GM12878 (cell line): ENCODE results near the gene APOE. TPM values are rescaled to one million over a fixed set of nuclear protein-coding genes. Genes with fewer than 3 reads are reported as not detected.

Experiments used
- ATAC-seq: fragments of 200-7000 bp; cut with Tn5 transposase; 3 replicates; pipeline ENCODE4 v1.9.1; 2020; ENCODE audit warnings: mild to moderate bottlenecking, moderate library complexity
- BruUV-seq: library from RNA; stranded (reverse); fragments of 400-500 nt; replicated peaks from 2 replicates; lab custom pipeline; 2021; lab: Mats Ljungman, UMichigan
- CTCF ChIA-PET: fragments of 300-600 bp; sonication (Branson Sonifier 250); formaldehyde crosslinking; extraction: SDS; loops from one replicate; lab custom pipeline; 2021; ENCODE audit warnings: inconsistent platforms; lab: Yijun Ruan, JAX
- POLR2A ChIA-PET: fragments of 350-600 bp; formaldehyde crosslinking; extraction: SDS; loops from one replicate; lab custom pipeline; 2021; ENCODE audit warnings: inconsistent platforms; lab: Charles Lee
- RAD21 ChIA-PET: fragments of 300-600 bp; sonication (Branson Sonifier 250); formaldehyde crosslinking; loops from one replicate; lab custom pipeline; 2023; ENCODE audit warnings: antibody characterized with exemption; ENCODE audit not compliant: unreplicated experiment; lab: Charles Lee
- SMC1A ChIA-PET: fragments of 300-600 bp; sonication (Branson Sonifier 250); formaldehyde crosslinking; loops from one replicate; lab custom pipeline; 2023; ENCODE audit not compliant: unreplicated experiment, uncharacterized antibody; lab: Charles Lee
- DNase-seq: peaks from one replicate; pipeline ENCODE4 v3.0.0-alpha.2; 2011; ENCODE audit warnings: low read depth, low spot score
- FAIRE-seq: peaks from 3 replicates; lab custom pipeline; 2011; peaks lifted over from hg19 to GRCh38; lab: Jason Lieb, UNC
- H2AFZ ChIP-seq: 2 replicates; pipeline ENCODE4 v1.6.0; 2011; ENCODE audit warnings: low read depth, low read length, control low read depth; ENCODE audit not compliant: control insufficient read depth
- H3K27ac ChIP-seq: 2 replicates; pipeline ENCODE4 v1.5.1; 2011; ENCODE audit warnings: control low read depth; ENCODE audit not compliant: control insufficient read depth, insufficient read depth
- H3K27me3 ChIP-seq, 2 experiments: replicated peaks in 1 of 2; 2 replicates each; pipeline versions ENCODE4 v1.6.0 to v1.6.1; 2011; ENCODE audit warnings: low read length in 1 of 2; ENCODE audit not compliant: control insufficient read depth in 2 of 2, insufficient read depth in 2 of 2
- H3K36me3 ChIP-seq, 2 experiments: 2 replicates each; pipeline ENCODE4 v1.5.1; 2011; ENCODE audit warnings: low read length in 1 of 2; ENCODE audit not compliant: control insufficient read depth in 2 of 2, insufficient read depth in 2 of 2
- H3K4me1 ChIP-seq: 2 replicates; pipeline ENCODE4 v1.6.1; 2011; ENCODE audit warnings: mild to moderate bottlenecking, low read length, moderate library complexity, mixed read lengths; ENCODE audit not compliant: control insufficient read depth, insufficient read depth
- H3K4me2 ChIP-seq: 2 replicates; pipeline ENCODE4 v1.6.0; 2011; ENCODE audit warnings: control low read depth; ENCODE audit not compliant: control insufficient read depth, insufficient read depth
- H3K4me3 ChIP-seq: fragments of 200-600 bp; sonication (generic); 2 replicates; pipeline ENCODE4 v1.5.1; 2016
- H3K79me2 ChIP-seq: 2 replicates; pipeline ENCODE4 v1.6.0; 2011; ENCODE audit warnings: low read length; ENCODE audit not compliant: control insufficient read depth, insufficient read depth
- H3K9ac ChIP-seq: 2 replicates; pipeline ENCODE4 v1.8.0; 2011; ENCODE audit warnings: low read length, control low read depth, mixed read lengths; ENCODE audit not compliant: control insufficient read depth, insufficient read depth
- H3K9me3 ChIP-seq: replicated peaks from 3 replicates; pipeline ENCODE4 v1.5.1; 2011; ENCODE audit warnings: mild to moderate bottlenecking, low read length; ENCODE audit not compliant: control insufficient read depth, insufficient read depth
- H4K20me1 ChIP-seq: 2 replicates; pipeline ENCODE4 v1.6.0; 2011; ENCODE audit not compliant: control insufficient read depth, insufficient read depth
- ATF2 ChIP-seq: IDR thresholded peaks from 2 replicates; pipeline ENCODE4 v1.6.1; 2012; ENCODE audit warnings: low read length, inconsistent platforms
- CHD4 ChIP-seq: fragments of 200-600 bp; sonication (generic); IDR thresholded peaks from 2 replicates; pipeline ENCODE4 v1.6.1; 2016; ENCODE audit warnings: mild to moderate bottlenecking
- CTCF ChIP-seq, 3 experiments: IDR thresholded peaks in 2 of 3; conservative IDR thresholded peaks in 1 of 3; 2 replicates each; pipeline ENCODE4 v1.5.1; 2011; ENCODE audit warnings: low read depth in 3 of 3, low read length in 3 of 3, mild to moderate bottlenecking in 3 of 3, control low read depth in 2 of 3, moderate library complexity in 2 of 3, inconsistent platforms in 1 of 3, mixed read lengths in 1 of 3; ENCODE audit not compliant: control insufficient read depth in 2 of 3, insufficient read depth in 1 of 3; ENCODE audit errors: extremely low read depth in 1 of 3
- LARP7 ChIP-seq: fragments of 450-650 bp; IDR thresholded peaks from 2 replicates; pipeline ENCODE4 v1.6.1; 2017; ENCODE audit warnings: mild to moderate bottlenecking
- NFYB ChIP-seq: IDR thresholded peaks from 2 replicates; pipeline ENCODE4 v1.6.1; 2011; ENCODE audit warnings: low read depth, mild to moderate bottlenecking, low read length, improper control_type of control experiment, moderate library complexity; ENCODE audit not compliant: insufficient read depth
- RAD21 ChIP-seq: IDR thresholded peaks from 2 replicates; pipeline ENCODE4 v1.6.1; 2011; ENCODE audit warnings: mild to moderate bottlenecking, low read depth, low read length, moderate library complexity; ENCODE audit not compliant: insufficient read depth
- RB1 ChIP-seq: fragments of 450-650 bp; formaldehyde crosslinking; IDR thresholded peaks from 2 replicates; pipeline ENCODE4 v1.6.1; 2017; ENCODE audit warnings: mild to moderate bottlenecking, borderline replicate concordance
- SMC3 ChIP-seq: IDR thresholded peaks from 2 replicates; pipeline ENCODE4 v1.6.1; 2011; ENCODE audit warnings: low read length, improper control_type of control experiment, borderline replicate concordance
- YY1 ChIP-seq: IDR thresholded peaks from 2 replicates; pipeline ENCODE4 v1.6.1; 2011; ENCODE audit warnings: low read depth, mild to moderate bottlenecking, low read length
- ZBED1 ChIP-seq: IDR thresholded peaks from 2 replicates; pipeline ENCODE4 v1.6.1; 2016; ENCODE audit warnings: borderline replicate concordance
- WGBS: methylation state at CpG from one replicate; pipeline ENCODE4 v1.1.6; 2016; ENCODE audit warnings: low lambda C conversion rate; ENCODE audit not compliant: insufficient replicate concordance, insufficient coverage; ENCODE audit errors: missing lambda C conversion rate; 5-methylcytosine and 5-hydroxymethylcytosine counted together
- in situ Hi-C: fragments of 300-500 bp; cut with MboI; formaldehyde crosslinking; loops from 9 replicates; pipeline ENCODE4 v1.14.3; 2018; ENCODE audit warnings: mixed read lengths
- intact Hi-C: fragments of 100-400 bp; cut with micrococcal nuclease; formaldehyde crosslinking; loops from one replicate; pipeline ENCODE4 v1.14.2; 2022; ENCODE audit not compliant: unreplicated experiment
- polyA plus RNA-seq, 11 experiments: library from polyadenylated mRNA; depleted of rRNA in 4 of 11; unstranded in 6 of 11; stranded (reverse) in 5 of 11; fragments of >200 nt; fragmentation: Nextera tagmentation in 4 of 11; fragmentation: Illumina TruSeq in 1 of 11; extraction: Ambion mirVana in 4 of 11; extraction: Trizol in 1 of 11; gene quantifications; 1 replicate in 1 of 11; 2 replicates in 10 of 11; pipeline versions ENCODE4 v1.2.1 to v1.2.3, GENCODE V29; 2011 to 2016; ENCODE audit warnings: inconsistent platforms in 2 of 11, missing spikeins in 2 of 11, low read depth in 1 of 11
- total RNA-seq, 4 experiments: library from RNA; depleted of rRNA in 3 of 4; stranded (reverse); fragments of >200 nt in 3 of 4; fragmentation: Illumina TruSeq in 1 of 4; extraction: Trizol in 1 of 4; gene quantifications; 2 replicates each; pipeline versions ENCODE4 v1.2.1 to v1.2.3, GENCODE V29; 2013 to 2021

The APOE gene
- total and polyA plus RNA-seq, 10 of the 15 experiments (the other 5 are each of a cell fraction or from before 2014, with no cell fraction given), result 0.22 to 3.7 (median 0.44) TPM; not detected in 4

GRCh38 chr19:44951179-44952159 is 45.9 kb downstream of the APOE start:
- Histone ChIP-seq H3K36me3 (no peaks in the 10 kb centered on the region), H3K79me2 (peaks cover 22% of the 10 kb centered on the region), H3K4me3 (no peak overlapping the region), H3K27me3 (no peaks in the 10 kb centered on the region), H4K20me1 (no peaks in the 10 kb centered on the region), H3K9me3 (no peaks in the 10 kb centered on the region), H3K4me2 (no peak overlapping the region), H2AFZ (no peak overlapping the region), H3K9ac (no peak overlapping the region), H3K4me1 (peaks cover 6% of the 10 kb centered on the region), H3K27ac (no peak overlapping the region)
- ATAC-seq (peak; percentile 33), DNase-seq (no peak), FAIRE-seq (no peak)
- intact Hi-C loops (loop anchor here (2.0 kb wide), 1 partner anchor 49 kb away; no protein-coding TSS in a partner anchor), in situ Hi-C loops (loop anchor here (10.0 kb wide), 1 partner anchor 47 kb away; the partner anchor contains the start of gene APOE)
- RAD21 ChIA-PET, result interaction anchor here (0.7 to 1.4 kb wide), 7 partner anchors 8 to 381 kb away, joined by 3 to 5 read pairs (median 3); partner anchors contain the start of gene BLOC1S3
- SMC1A ChIA-PET, result interaction anchor here (0.9 to 2.1 kb wide), 6 partner anchors 9 to 181 kb away, joined by 3 to 11 read pairs (median 3); no protein-coding TSS in a partner anchor
- WGBS, result 51% methylated on average over 13 of the region's 13 CpGs
- POLR2A ChIA-PET, result no interaction called here
- CTCF ChIA-PET, result interaction anchor here (0.6 to 3.8 kb wide), 17 partner anchors 8 to 275 kb away, joined by 3 to 37 read pairs (median 4); partner anchors contain the start of gene APOE
- no TSS peak for BruUV-seq
- TF ChIP-seq ATF2, result no peak
- no peak for TF ChIP-seq LARP7
- TF ChIP-seq ZBED1, result no peak
- 0 out of 2 replicates have a peak, but pooled peaks have one; percentile 15 for TF ChIP-seq NFYB
- no peak for TF ChIP-seq CHD4
- peak; percentile 67 to 80 (median 78) for TF ChIP-seq CTCF (IDR thresholded peaks at IDR 0.05 in 2 of 3, conservative IDR thresholded peaks at IDR 0.05 in 1 of 3; ENCODE audit: control insufficient read depth in 2 of 3, extremely low read depth in 1 of 3, insufficient read depth in 1 of 3, low read depth in 3 of 3, low read length in 3 of 3)
- TF ChIP-seq RB1, result 0 out of 2 replicates have a peak, but pooled peaks have one; percentile 60
- peak; percentile 81 for TF ChIP-seq RAD21
- TF ChIP-seq SMC3, result peak; percentile 70; the same call in 1 of the 2 replicates
- TF ChIP-seq YY1, result 0 out of 2 replicates have a peak, but pooled peaks have one; percentile 53
